ENCODE measurements around the gene MYO16. TPM values are rescaled to one million over a fixed set of nuclear protein-coding genes. Genes with fewer than 3 reads are reported as not detected.

MYO16 gene
- total and polyA plus RNA-seq, 2 of the 4 experiments (the other 2 are of a cell fraction), result under 0.01 to 0.03 TPM

DNA sequence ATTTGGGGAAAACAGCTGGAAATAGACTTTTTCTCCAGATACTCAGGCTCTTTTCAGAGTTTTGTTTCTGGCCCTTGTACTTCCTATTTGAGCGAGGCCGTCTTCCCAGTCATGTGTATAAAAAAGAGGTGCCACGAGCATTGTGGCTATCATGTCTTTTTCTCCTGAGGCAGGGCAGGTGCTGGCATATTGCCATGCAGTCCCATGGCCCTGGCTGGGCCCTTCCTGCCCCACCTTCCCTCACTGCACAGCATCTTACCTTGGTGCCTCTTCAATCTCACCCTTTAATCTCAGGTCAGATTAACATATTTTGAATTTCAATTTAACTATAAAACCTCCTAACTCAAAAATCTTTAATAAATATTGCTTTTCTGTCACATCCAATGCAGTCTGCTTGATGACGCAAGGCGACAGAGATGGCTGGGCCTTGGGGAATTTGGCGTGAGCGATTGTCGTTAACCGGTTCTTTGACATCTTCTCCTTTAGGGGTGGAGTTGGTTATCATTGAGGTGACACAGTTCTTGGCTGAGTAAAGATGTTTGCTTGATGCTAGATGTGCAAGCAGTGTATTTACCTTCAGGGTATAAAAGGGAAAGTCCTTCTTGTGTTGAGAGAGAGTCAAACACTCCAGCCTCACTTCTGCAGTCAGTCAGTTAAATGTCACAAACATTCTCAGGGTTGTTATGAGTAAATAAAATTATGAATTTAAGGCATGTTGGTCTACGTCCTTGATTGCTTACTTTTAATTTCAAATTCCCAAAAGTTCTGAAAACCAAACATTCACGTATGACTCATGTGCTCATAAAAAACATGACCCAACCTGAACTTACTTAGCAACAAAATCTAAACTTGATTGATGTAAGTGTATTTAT is 289.9 kb downstream of the MYO16 start:
- H2AFZ ChIP-seq (replicated peaks; ENCODE audit: low read length, poor library complexity), result no peak overlapping the region
- H2BK5ac ChIP-seq (ENCODE audit: low read depth, low read length, poor library complexity, severe bottlenecking), result no peak overlapping the region
- no peak overlapping the region for H3K4me3 ChIP-seq (ENCODE audit: insufficient read depth, low read depth, low read length)
- H4K20me1 ChIP-seq (ENCODE audit: insufficient read depth, low read length), result no peaks in the 10 kb centered on the region
- H3K14ac ChIP-seq (replicated peaks; ENCODE audit: low read depth, low read length), result no peak overlapping the region; the same call in 1 of the 2 replicates
- H2BK15ac ChIP-seq (ENCODE audit: low read depth, low read length), result peak overlapping the region; percentile 60; the same call in 1 of the 3 replicates
- H4K8ac ChIP-seq (ENCODE audit: low read depth in 2 of 2, low read length in 2 of 2), result no peak overlapping the region
- no peaks in the 10 kb centered on the region for H3K36me3 ChIP-seq (ENCODE audit: control insufficient read depth, insufficient read depth, low read length)
- H3K27ac ChIP-seq (ENCODE audit: insufficient read depth, low read length), result no peak overlapping the region
- no TSS peak for BruUV-seq (replicated peaks)
- H3K4me1 ChIP-seq (ENCODE audit: control insufficient read depth, insufficient read depth, low read length), result peaks cover 13% of the 10 kb centered on the region
- POLR2A ChIA-PET (ENCODE audit: unreplicated experiment), result no interaction called here
- no peak overlapping the region for H3K9ac ChIP-seq (ENCODE audit: low read depth, low read length)
- CTCF ChIA-PET, result no interaction called here
- no peak overlapping the region for H3K23ac ChIP-seq (ENCODE audit: low read depth, low read length)
- H2AK9ac ChIP-seq (replicated peaks; ENCODE audit: low read depth, low read length, poor library complexity), result no peak overlapping the region
- H4K91ac ChIP-seq (ENCODE audit: insufficient read depth, low read depth, low read length), result 0 out of 2 replicates have a peak overlapping the region, but pooled peaks have one; percentile 9
- H2BK20ac ChIP-seq (ENCODE audit: low read depth, low read length), result peak overlapping the region; percentile 61
- H4K5ac ChIP-seq (ENCODE audit: low read depth, low read length), result no peak overlapping the region
- peak overlapping the region; percentile 43; the same call in 1 of the 2 replicates for H2AK5ac ChIP-seq (ENCODE audit: low read depth, low read length)
- intact Hi-C loops (cut with micrococcal nuclease), result loop anchor here (5.0 kb wide), 2 partner anchors 868 to 1188 kb away; partner anchors contain the start of gene IRS2
- no peak for TF ChIP-seq SMC3 (IDR thresholded peaks at IDR 0.05; ENCODE audit: low read depth, low read length)
- TF ChIP-seq RAD21 (IDR thresholded peaks at IDR 0.05; ENCODE audit: low read length), result no peak
- TF ChIP-seq, protein P1, sequence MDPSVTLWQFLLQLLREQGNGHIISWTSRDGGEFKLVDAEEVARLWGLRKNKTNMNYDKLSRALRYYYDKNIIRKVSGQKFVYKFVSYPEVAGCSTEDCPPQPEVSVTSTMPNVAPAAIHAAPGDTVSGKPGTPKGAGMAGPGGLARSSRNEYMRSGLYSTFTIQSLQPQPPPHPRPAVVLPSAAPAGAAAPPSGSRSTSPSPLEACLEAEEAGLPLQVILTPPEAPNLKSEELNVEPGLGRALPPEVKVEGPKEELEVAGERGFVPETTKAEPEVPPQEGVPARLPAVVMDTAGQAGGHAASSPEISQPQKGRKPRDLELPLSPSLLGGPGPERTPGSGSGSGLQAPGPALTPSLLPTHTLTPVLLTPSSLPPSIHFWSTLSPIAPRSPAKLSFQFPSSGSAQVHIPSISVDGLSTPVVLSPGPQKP (IDR thresholded peaks at IDR 0.05; ENCODE audit: borderline replicate concordance, low read depth, low read length), result no peak
- no peak for TF ChIP-seq MAZ (IDR thresholded peaks at IDR 0.05; ENCODE audit: borderline replicate concordance, low read depth, low read length)
- TF ChIP-seq MAFK (IDR thresholded peaks at IDR 0.05; ENCODE audit: low read depth, low read length), result no peak
- TF ChIP-seq FOS (IDR thresholded peaks at IDR 0.05; ENCODE audit: low read depth, low read length), result no peak
- TF ChIP-seq CEBPB (IDR thresholded peaks at IDR 0.05; ENCODE audit: low read depth, low read length), result no peak
- no peak for TF ChIP-seq MXI1 (IDR thresholded peaks at IDR 0.05; ENCODE audit: borderline replicate concordance, low read depth, low read length)
- no peak for TF ChIP-seq RFX5 (IDR thresholded peaks at IDR 0.05; ENCODE audit: low read depth, low read length)
- TF ChIP-seq BHLHE40 (IDR thresholded peaks at IDR 0.05; ENCODE audit: low read depth, low read length), result no peak
- no peak for TF ChIP-seq POLR2A (IDR thresholded peaks at IDR 0.05; ENCODE audit: low read depth, low read length)
- TF ChIP-seq, protein P2, sequence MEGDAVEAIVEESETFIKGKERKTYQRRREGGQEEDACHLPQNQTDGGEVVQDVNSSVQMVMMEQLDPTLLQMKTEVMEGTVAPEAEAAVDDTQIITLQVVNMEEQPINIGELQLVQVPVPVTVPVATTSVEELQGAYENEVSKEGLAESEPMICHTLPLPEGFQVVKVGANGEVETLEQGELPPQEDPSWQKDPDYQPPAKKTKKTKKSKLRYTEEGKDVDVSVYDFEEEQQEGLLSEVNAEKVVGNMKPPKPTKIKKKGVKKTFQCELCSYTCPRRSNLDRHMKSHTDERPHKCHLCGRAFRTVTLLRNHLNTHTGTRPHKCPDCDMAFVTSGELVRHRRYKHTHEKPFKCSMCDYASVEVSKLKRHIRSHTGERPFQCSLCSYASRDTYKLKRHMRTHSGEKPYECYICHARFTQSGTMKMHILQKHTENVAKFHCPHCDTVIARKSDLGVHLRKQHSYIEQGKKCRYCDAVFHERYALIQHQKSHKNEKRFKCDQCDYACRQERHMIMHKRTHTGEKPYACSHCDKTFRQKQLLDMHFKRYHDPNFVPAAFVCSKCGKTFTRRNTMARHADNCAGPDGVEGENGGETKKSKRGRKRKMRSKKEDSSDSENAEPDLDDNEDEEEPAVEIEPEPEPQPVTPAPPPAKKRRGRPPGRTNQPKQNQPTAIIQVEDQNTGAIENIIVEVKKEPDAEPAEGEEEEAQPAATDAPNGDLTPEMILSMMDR (conservative IDR thresholded peaks at IDR 0.05; ENCODE audit: low read depth, low read length), result no peak
- no peak for TF ChIP-seq NFE2L2 (IDR thresholded peaks at IDR 0.05; ENCODE audit: low read depth, low read length)
- no peak for TF ChIP-seq RCOR1 (IDR thresholded peaks at IDR 0.05; ENCODE audit: insufficient replicate concordance, low read length)
- H3K4me2 ChIP-seq (ENCODE audit: low read depth, low read length), result 0 out of 2 replicates have a peak overlapping the region, but pooled peaks have one; percentile 31
- in situ Hi-C loops (cut with MboI; ENCODE audit: low sequenced_read_pairs), result no loop called here
- no peaks in the 10 kb centered on the region for H3K27me3 ChIP-seq (ENCODE audit: control insufficient read depth, insufficient read depth, low read length)
- peak overlapping the region; percentile 50; the same call in 1 of the 2 replicates for H3K4ac ChIP-seq (ENCODE audit: low read depth, low read length)
- no peak overlapping the region for H3K56ac ChIP-seq (ENCODE audit: extremely low read depth, insufficient read depth, low read length)
- H3K79me1 ChIP-seq (ENCODE audit: low read depth in 1 of 2, low read length in 2 of 2), result no peaks in the 10 kb centered on the region
- peak overlapping the region; percentile 5; the same call in 1 of the 2 replicates for H3K18ac ChIP-seq (ENCODE audit: low read depth, low read length)
- dilution Hi-C loops (cut with HindIII; ENCODE audit: low sequenced_read_pairs, unreplicated experiment), result no loop called here
- no peaks in the 10 kb centered on the region for H3K9me3 ChIP-seq (ENCODE audit: control insufficient read depth, insufficient read depth, low read length)
- peak; percentile 26 for DNase-seq
- WGBS, 2 experiments (ENCODE audit: extremely low coverage in 2 of 2, insufficient read length in 1 of 2), result no CpG with 5 or more reads among the region's 11 CpGs
- ATAC-seq (ENCODE audit: low read depth), result no peak
- H2BK120ac ChIP-seq (ENCODE audit: low read depth, low read length), result peak overlapping the region; percentile 61; the same call in 1 of the 2 replicates
- peaks cover 5% of the 10 kb centered on the region; the same call in 1 of the 2 replicates for H3K9me1 ChIP-seq (ENCODE audit: insufficient read depth, low read length)
